T-helper 17 cell (primary cell): ENCODE measurements around the gene IL20RA. TPM values are rescaled to one million over a fixed set of nuclear protein-coding genes. Genes with fewer than 3 reads are reported as not detected.
"Not testable (repeated sequence)": the region's sequence is repeated elsewhere in the genome, so short reads cannot be mapped to it uniquely, and the experiment has no call there.

Experiments used
- ATAC-seq: fragments of 150-1000 bp; cut with Tn5 transposase; 2 replicates; pipeline ENCODE4 v1.10.0; 2021; ENCODE audit warnings: mild to moderate bottlenecking, moderate library complexity
- DNase-seq, 3 donors: peaks; one replicate each; pipeline versions ENCODE4 v3.0.0 to v3.0.0-alpha.2; 2020 to 2021
- H3K9me3 ChIP-seq: one replicate; pipeline ENCODE4 v1.7.0; 2013; ENCODE audit warnings: low read length, mild to moderate bottlenecking; ENCODE audit not compliant: control insufficient read depth, poor library complexity, severe bottlenecking
- H3K27ac Mint-ChIP-seq: one replicate; pipeline ENCODE4 v1.8.0; 2022; ENCODE audit warnings: mild to moderate bottlenecking, moderate library complexity, mixed read lengths
- H3K27me3 Mint-ChIP-seq: one replicate; pipeline ENCODE4 v1.8.0; 2022; ENCODE audit warnings: mixed read lengths
- H3K36me3 Mint-ChIP-seq: one replicate; pipeline ENCODE4 v1.8.0; 2022; ENCODE audit warnings: low read depth, mixed read lengths
- H3K4me1 Mint-ChIP-seq: one replicate; pipeline ENCODE4 v1.8.0; 2022; ENCODE audit warnings: mild to moderate bottlenecking, mixed read lengths
- H3K4me3 Mint-ChIP-seq: one replicate; pipeline ENCODE4 v1.8.0; 2022; ENCODE audit warnings: mild to moderate bottlenecking, moderate library complexity, mixed read lengths
- total RNA-seq, 4 donors: library from RNA in 2 of 4; stranded (reverse) in 2 of 4; gene quantifications; one replicate each; pipeline ENCODE4 v1.2.3 and lab custom pipeline; 2022 to 2026

IL20RA gene
- total RNA-seq, 2 donors from 2014 or later = not detected

GRCh38 chr6:136990754-136991153 lies 54.0 kb downstream of the IL20RA start:
- DNase-seq (no peak), ATAC-seq (no peak)
- Mint-ChIP-seq H3K4me3 (peak overlapping the region; percentile 36), H3K27me3 (peaks cover 75% of the 10 kb centered on the region), H3K36me3 (peaks cover 7% of the 10 kb centered on the region), H3K27ac (no peak overlapping the region), H3K4me1 (peaks cover 11% of the 10 kb centered on the region)
- H3K9me3 ChIP-seq = no peaks in the 10 kb centered on the region

- H3K9me3 ChIP-seq = no peaks in the 10 kb centered on the region
- ATAC-seq (no peak), DNase-seq (no peak)
- H3K27ac Mint-ChIP-seq = no peak overlapping the region
- H3K4me1 Mint-ChIP-seq = peaks cover 11% of the 10 kb centered on the region
- no peak overlapping the region for H3K4me3 Mint-ChIP-seq
- H3K36me3 Mint-ChIP-seq = peaks cover 7% of the 10 kb centered on the region
- H3K27me3 Mint-ChIP-seq = peaks cover 74% of the 10 kb centered on the region
Observed at GRCh38 chr6:136990242-136990578, 54.6 kb downstream of the IL20RA start.

GRCh38 chr6:136989571-136990241 lies 55.1 kb downstream of the IL20RA start:
- no peaks in the 10 kb centered on the region for H3K9me3 ChIP-seq
- Mint-ChIP-seq H3K4me1 (peaks cover 11% of the 10 kb centered on the region), H3K27ac (no peak overlapping the region), H3K27me3 (peaks cover 74% of the 10 kb centered on the region), H3K4me3 (peak overlapping the region; percentile 21), H3K36me3 (peaks cover 7% of the 10 kb centered on the region)
- DNase-seq = no peak
- peak; percentile 37 for ATAC-seq

GRCh38 chr6:136987526-136987925 lies 57.2 kb downstream of the IL20RA start:
- no peak overlapping the region for H3K4me3 Mint-ChIP-seq

GRCh38 chr6:136985502-136985901 lies 59.3 kb downstream of the IL20RA start:
- no peak for ATAC-seq
- peaks cover 8% of the 10 kb centered on the region for H3K4me1 Mint-ChIP-seq
- H3K9me3 ChIP-seq = no peaks in the 10 kb centered on the region
- no peak for DNase-seq
- H3K36me3 Mint-ChIP-seq = peaks cover 2% of the 10 kb centered on the region
- no peak overlapping the region for H3K27ac Mint-ChIP-seq
- H3K27me3 Mint-ChIP-seq = peaks cover 48% of the 10 kb centered on the region
- no peak overlapping the region for H3K4me3 Mint-ChIP-seq

More at GRCh38 chr6:136987526-136987925, 57.2 kb downstream of the IL20RA start:
- no peak for ATAC-seq
- Mint-ChIP-seq H3K27ac (no peak overlapping the region), H3K27me3 (peaks cover 63% of the 10 kb centered on the region), H3K4me1 (peaks cover 11% of the 10 kb centered on the region), H3K36me3 (peaks cover 5% of the 10 kb centered on the region)
- no peak for DNase-seq
- H3K9me3 ChIP-seq = no peaks in the 10 kb centered on the region

GRCh38 chr6:136984578-136984977 lies 60.2 kb downstream of the IL20RA start:
- DNase-seq (no peak), ATAC-seq (no peak)
- H3K27ac Mint-ChIP-seq = no peak overlapping the region
- peaks cover 8% of the 10 kb centered on the region for H3K4me1 Mint-ChIP-seq
- H3K4me3 Mint-ChIP-seq = no peak overlapping the region
- peaks cover 2% of the 10 kb centered on the region for H3K36me3 Mint-ChIP-seq
- H3K9me3 ChIP-seq = no peaks in the 10 kb centered on the region
- H3K27me3 Mint-ChIP-seq = peaks cover 47% of the 10 kb centered on the region

- Mint-ChIP-seq H3K27me3 (peaks cover 44% of the 10 kb centered on the region), H3K36me3 (peaks cover 4% of the 10 kb centered on the region), H3K27ac (no peak overlapping the region), H3K4me1 (peaks cover 3% of the 10 kb centered on the region), H3K4me3 (no peak overlapping the region)
- H3K9me3 ChIP-seq = no peaks in the 10 kb centered on the region
- ATAC-seq (no peak), DNase-seq (no peak)
Observed at GRCh38 chr6:136983687-136984086, 61.1 kb downstream of the IL20RA start.

GRCh38 chr6:136982928-136983327 lies 61.8 kb downstream of the IL20RA start:
- ATAC-seq (no peak), DNase-seq (no peak)
- no peaks in the 10 kb centered on the region for H3K9me3 ChIP-seq
- peaks cover 4% of the 10 kb centered on the region for H3K36me3 Mint-ChIP-seq
- no peak overlapping the region for H3K4me3 Mint-ChIP-seq
- H3K4me1 Mint-ChIP-seq = peaks cover 3% of the 10 kb centered on the region
- H3K27me3 Mint-ChIP-seq = peaks cover 37% of the 10 kb centered on the region
- H3K27ac Mint-ChIP-seq = no peak overlapping the region

- peaks cover 26% of the 10 kb centered on the region for H3K27me3 Mint-ChIP-seq
- DNase-seq (no peak), ATAC-seq (no peak)
- no peak overlapping the region for H3K27ac Mint-ChIP-seq
- peaks cover 2% of the 10 kb centered on the region for H3K36me3 Mint-ChIP-seq
- no peaks in the 10 kb centered on the region for H3K4me1 Mint-ChIP-seq
- no peak overlapping the region for H3K4me3 Mint-ChIP-seq
- no peaks in the 10 kb centered on the region for H3K9me3 ChIP-seq
Observed at GRCh38 chr6:136980070-136980469, 64.7 kb downstream of the IL20RA start.

- Mint-ChIP-seq H3K36me3 (peaks cover 2% of the 10 kb centered on the region), H3K27me3 (peaks cover 26% of the 10 kb centered on the region), H3K4me1 (no peaks in the 10 kb centered on the region), H3K4me3 (no peak overlapping the region), H3K27ac (no peak overlapping the region)
- ATAC-seq (no peak), DNase-seq (no peak)
- no peaks in the 10 kb centered on the region for H3K9me3 ChIP-seq
Observed at GRCh38 chr6:136979206-136979605, 65.6 kb downstream of the IL20RA start.

GRCh38 chr6:136977075-136977474 lies 67.7 kb downstream of the IL20RA start:
- H3K4me3 Mint-ChIP-seq = no peak overlapping the region
- H3K9me3 ChIP-seq = no peaks in the 10 kb centered on the region
- H3K27ac Mint-ChIP-seq = no peak overlapping the region
- no peaks in the 10 kb centered on the region for H3K4me1 Mint-ChIP-seq
- no peak for ATAC-seq
- no peak for DNase-seq
- peaks cover 2% of the 10 kb centered on the region for H3K36me3 Mint-ChIP-seq
- H3K27me3 Mint-ChIP-seq = peaks cover 21% of the 10 kb centered on the region

GRCh38 chr6:136975089-136975715 lies 69.6 kb downstream of the IL20RA start:
- ATAC-seq = no peak
- Mint-ChIP-seq H3K36me3 (peaks cover 2% of the 10 kb centered on the region), H3K4me3 (no peak overlapping the region), H3K27me3 (peaks cover 32% of the 10 kb centered on the region), H3K27ac (no peak overlapping the region), H3K4me1 (no peaks in the 10 kb centered on the region)
- H3K9me3 ChIP-seq = no peaks in the 10 kb centered on the region
- no peak for DNase-seq

- not testable (repeated sequence) for ATAC-seq, H3K27ac Mint-ChIP-seq, H3K9me3 ChIP-seq, H3K36me3 Mint-ChIP-seq, H3K4me3 Mint-ChIP-seq, DNase-seq, H3K4me1 Mint-ChIP-seq
- H3K27me3 Mint-ChIP-seq = peaks cover 29% of the 10 kb centered on the region
Observed at GRCh38 chr6:136973781-136974180, 71.0 kb downstream of the IL20RA start.

- Mint-ChIP-seq H3K36me3 (no peaks in the 10 kb centered on the region), H3K4me1 (peaks cover 5% of the 10 kb centered on the region), H3K4me3 (no peak overlapping the region), H3K27ac (no peak overlapping the region), H3K27me3 (peaks cover 46% of the 10 kb centered on the region)
- ATAC-seq (no peak), DNase-seq (no peak)
- no peaks in the 10 kb centered on the region for H3K9me3 ChIP-seq
Observed at GRCh38 chr6:136971609-136972008, 73.2 kb downstream of the IL20RA start.
